Activated T-helper 2 cell treated with anti-CD3 and anti-CD28 coated beads, Interferon-gamma antibody, Interleukin-2, Interleukin-4, amounts not matched to agents 10 μg/mL and 5 μg/mL and 100 μg/mL, durations not matched to agents 14 hours and 24 hours and 36 hours (primary cell): ENCODE results near the gene CDKN1C. TPM values are rescaled to one million over a fixed set of nuclear protein-coding genes. Genes with fewer than 3 reads are reported as not detected.

Experiments
- DNase-seq: peaks from one replicate; pipeline ENCODE4 v3.0.0; 2021; ENCODE audit warnings: low spot score
- H3K27ac Mint-ChIP-seq: one replicate; pipeline ENCODE4 v1.8.0; 2021; ENCODE audit warnings: mixed read lengths
- H3K27me3 Mint-ChIP-seq: one replicate; pipeline ENCODE4 v1.8.0; 2021; ENCODE audit warnings: low read depth, mixed read lengths
- H3K36me3 Mint-ChIP-seq: one replicate; pipeline ENCODE4 v1.8.0; 2021; ENCODE audit warnings: low read depth, mixed read lengths
- H3K4me1 Mint-ChIP-seq: one replicate; pipeline ENCODE4 v1.8.0; 2021; ENCODE audit warnings: low read depth, mixed read lengths
- H3K4me3 Mint-ChIP-seq: one replicate; pipeline ENCODE4 v1.8.0; 2021; ENCODE audit warnings: low read depth, mild to moderate bottlenecking, moderate library complexity, mixed read lengths
- H3K9me3 Mint-ChIP-seq: one replicate; pipeline ENCODE4 v1.8.0; 2021; ENCODE audit warnings: mixed read lengths
- intact Hi-C: fragments of 100-400 bp; cut with micrococcal nuclease; formaldehyde crosslinking; loops from one replicate; pipeline ENCODE4 v1.15.1; 2023
- total RNA-seq: library from RNA; stranded (reverse); gene quantifications from 2 replicates; pipeline ENCODE4 v1.2.3, GENCODE V29; 2022

The CDKN1C gene
- total RNA-seq = 1.7 TPM in 2 replicates

- Mint-ChIP-seq H3K9me3 (no peaks in the 10 kb centered on the region), H3K27me3 (peaks cover 33% of the 10 kb centered on the region), H3K4me3 (peak within 1 kb of the TSS; percentile 84), H3K4me1 (peaks cover 4% of the 10 kb centered on the region), H3K36me3 (no peaks in the 10 kb centered on the region), H3K27ac (no peak within 1 kb of the TSS)
- peak; percentile 77 for DNase-seq
- intact Hi-C loops = loop anchor here (2.0 to 5.0 kb wide), 3 partner anchors 17 to 458 kb away; a partner anchor contains a TSS
Observed at GRCh38 chr11:2885678-2886081, at the start of gene CDKN1C. Gene CDKN1C (minus strand): TSS chr11:2885775. CDS start chr11:2885456, 319 bp downstream.

GRCh38 chr11:2934611-2935239, 49.1 kb upstream of the CDKN1C start:
- Mint-ChIP-seq H3K4me3 (no peak overlapping the region), H3K9me3 (peaks cover 24% of the 10 kb centered on the region), H3K36me3 (peaks cover 28% of the 10 kb centered on the region), H3K27me3 (no peaks in the 10 kb centered on the region), H3K4me1 (peaks cover 14% of the 10 kb centered on the region), H3K27ac (no peak overlapping the region)
- no peak for DNase-seq
- intact Hi-C loops = loop anchor here (5.0 kb wide), 1 partner anchor 42 kb away; no protein-coding TSS in a partner anchor

GRCh38 chr11:2934021-2934550, 48.5 kb upstream of the CDKN1C start:
- intact Hi-C loops = loop anchor here (5.0 kb wide), 1 partner anchor 42 kb away; no protein-coding TSS in a partner anchor

GRCh38 chr11:2933375-2934020, 47.9 kb upstream of the CDKN1C start:
- intact Hi-C loops = loop anchor here (5.0 kb wide), 1 partner anchor 41 kb away; no protein-coding TSS in a partner anchor
- peaks cover 16% of the 10 kb centered on the region for H3K4me1 Mint-ChIP-seq
- no peak overlapping the region for H3K4me3 Mint-ChIP-seq
- H3K36me3 Mint-ChIP-seq = peaks cover 18% of the 10 kb centered on the region
- DNase-seq = peak; percentile 54
- H3K9me3 Mint-ChIP-seq = peaks cover 13% of the 10 kb centered on the region
- peaks cover 3% of the 10 kb centered on the region for H3K27me3 Mint-ChIP-seq
- H3K27ac Mint-ChIP-seq = peak overlapping the region; percentile 38

More at GRCh38 chr11:2934021-2934550, 48.5 kb upstream of the CDKN1C start:
- no peak for DNase-seq
- peaks cover under 1% of the 10 kb centered on the region for H3K27me3 Mint-ChIP-seq
- no peak overlapping the region for H3K27ac Mint-ChIP-seq
- peaks cover 15% of the 10 kb centered on the region for H3K4me1 Mint-ChIP-seq
- peaks cover 19% of the 10 kb centered on the region for H3K9me3 Mint-ChIP-seq
- no peak overlapping the region for H3K4me3 Mint-ChIP-seq
- H3K36me3 Mint-ChIP-seq = peaks cover 22% of the 10 kb centered on the region

GRCh38 chr11:2932850-2933251, 47.3 kb upstream of the CDKN1C start:
- H3K36me3 Mint-ChIP-seq = peaks cover 15% of the 10 kb centered on the region
- peak overlapping the region; percentile 38 for H3K27ac Mint-ChIP-seq
- peaks cover 21% of the 10 kb centered on the region for H3K4me1 Mint-ChIP-seq
- H3K27me3 Mint-ChIP-seq = peaks cover 8% of the 10 kb centered on the region
- no peak for DNase-seq
- H3K9me3 Mint-ChIP-seq = peaks cover 7% of the 10 kb centered on the region
- H3K4me3 Mint-ChIP-seq = no peak overlapping the region
- intact Hi-C loops = loop anchor here (5.0 kb wide), 1 partner anchor 41 kb away; no protein-coding TSS in a partner anchor

- no peaks in the 10 kb centered on the region for H3K9me3 Mint-ChIP-seq
- no peak overlapping the region for H3K27ac Mint-ChIP-seq
- H3K36me3 Mint-ChIP-seq = peaks cover 7% of the 10 kb centered on the region
- no peak for DNase-seq
- H3K4me3 Mint-ChIP-seq = no peak overlapping the region
- peaks cover 15% of the 10 kb centered on the region for H3K27me3 Mint-ChIP-seq
- intact Hi-C loops = loop anchor here (2.0 to 5.0 kb wide), 2 partner anchors 40 to 61 kb away; partner anchors contain the start of gene NAP1L4
- H3K4me1 Mint-ChIP-seq = peaks cover 24% of the 10 kb centered on the region
Observed at GRCh38 chr11:2931771-2932738, 46.5 kb upstream of the CDKN1C start.

DNA sequence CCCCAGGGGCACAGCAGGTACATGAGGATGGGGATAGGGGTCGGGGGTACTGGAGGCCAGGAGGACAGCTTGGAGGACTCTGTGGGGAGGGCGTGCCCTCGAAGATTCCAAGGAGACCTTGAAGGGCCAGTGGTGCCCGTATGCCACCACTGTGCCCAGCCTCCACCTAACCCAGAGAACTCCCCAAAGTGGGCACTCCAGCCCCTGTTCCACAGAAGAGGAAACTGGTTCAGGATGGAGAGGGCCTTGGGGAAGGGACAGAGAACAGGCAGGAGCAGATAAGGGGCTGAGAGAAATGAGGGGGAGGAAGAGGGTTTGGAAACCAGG, 45.8 kb upstream of the CDKN1C start:
- no peak for DNase-seq
- peaks cover 6% of the 10 kb centered on the region for H3K36me3 Mint-ChIP-seq

DNA sequence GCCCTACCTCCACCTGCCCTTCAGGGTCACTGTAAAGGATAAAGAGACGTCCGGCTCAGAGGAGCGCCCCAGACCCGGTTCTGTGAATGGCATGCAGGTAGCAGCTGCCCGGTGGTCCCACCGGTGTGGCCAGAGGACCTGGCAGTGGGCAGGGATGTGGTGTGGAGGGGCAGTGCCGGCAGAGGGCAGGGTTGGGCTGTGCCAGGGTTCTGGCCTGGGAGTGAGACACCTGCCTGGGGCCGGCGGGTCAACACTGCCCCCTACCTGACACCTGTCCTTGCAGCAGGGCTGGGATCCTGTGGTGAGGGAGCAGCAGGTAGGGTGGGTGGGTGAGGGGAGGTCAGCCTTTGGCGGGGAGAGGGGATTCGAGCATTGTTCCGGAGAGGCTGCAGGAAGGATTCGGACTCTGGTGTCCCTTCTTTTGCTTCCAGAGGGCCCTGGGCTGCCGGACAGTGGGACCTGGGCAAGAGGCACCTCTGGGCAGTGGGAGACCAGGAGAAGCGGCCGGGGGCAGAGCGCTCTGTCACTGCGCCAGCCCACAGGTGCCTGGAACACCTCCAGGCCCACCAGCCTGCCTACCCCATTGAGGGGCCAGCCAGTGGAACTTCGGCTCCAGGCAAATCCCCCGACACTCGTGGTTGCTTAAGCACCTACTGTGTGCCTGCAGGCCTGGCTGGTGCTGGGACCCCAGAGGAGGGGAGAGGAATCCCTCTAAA, 45.3 kb upstream of the CDKN1C start:
- peak overlapping the region; percentile 92 for H3K27ac Mint-ChIP-seq
- H3K36me3 Mint-ChIP-seq = peaks cover 6% of the 10 kb centered on the region
- peaks cover 24% of the 10 kb centered on the region for H3K4me1 Mint-ChIP-seq
- no peaks in the 10 kb centered on the region for H3K9me3 Mint-ChIP-seq
- peaks cover 15% of the 10 kb centered on the region for H3K27me3 Mint-ChIP-seq
- H3K4me3 Mint-ChIP-seq = peak overlapping the region; percentile 82
- DNase-seq = no peak
- intact Hi-C loops = loop anchor here (1.0 to 5.0 kb wide), 3 partner anchors 29 to 62 kb away; partner anchors contain the start of gene NAP1L4

More for the DNA sequence above, 45.8 kb upstream of the CDKN1C start:
- Mint-ChIP-seq H3K4me3 (no peak overlapping the region), H3K9me3 (no peaks in the 10 kb centered on the region), H3K27me3 (peaks cover 15% of the 10 kb centered on the region), H3K4me1 (peaks cover 24% of the 10 kb centered on the region), H3K27ac (peak overlapping the region; percentile 42)
- intact Hi-C loops = loop anchor here (2.0 to 5.0 kb wide), 2 partner anchors 39 to 61 kb away; partner anchors contain the start of gene NAP1L4

GRCh38 chr11:2929950-2930703, 44.6 kb upstream of the CDKN1C start:
- Mint-ChIP-seq H3K36me3 (peaks cover 6% of the 10 kb centered on the region), H3K27me3 (peaks cover 15% of the 10 kb centered on the region), H3K4me1 (peaks cover 24% of the 10 kb centered on the region), H3K9me3 (no peaks in the 10 kb centered on the region), H3K4me3 (peak overlapping the region; percentile 82), H3K27ac (peak overlapping the region; percentile 92)
- DNase-seq = no peak
- intact Hi-C loops = loop anchor here (1.0 to 5.0 kb wide), 3 partner anchors 28 to 63 kb away; partner anchors contain the start of gene NAP1L4

DNA sequence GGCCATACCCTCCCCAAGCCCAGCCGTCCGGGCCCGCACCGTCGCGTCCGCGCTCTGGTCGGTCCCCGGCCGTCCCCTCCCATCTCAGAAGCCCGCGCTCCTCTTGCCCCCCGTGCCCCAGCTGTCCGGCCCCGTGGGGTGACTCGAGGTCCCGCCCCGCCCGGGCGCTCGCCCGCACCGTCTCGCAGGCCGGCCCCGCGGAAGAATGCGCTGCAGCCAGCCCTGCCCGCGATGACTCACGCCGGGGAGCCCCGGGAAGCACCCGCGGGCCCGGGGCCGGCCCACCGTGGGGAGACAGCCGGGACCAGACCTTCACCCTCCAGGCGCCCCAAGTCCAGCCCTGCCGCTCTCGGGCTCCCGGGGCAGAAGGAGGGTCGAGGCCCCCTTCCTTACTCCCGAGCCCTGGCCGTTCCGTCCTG, 44.0 kb upstream of the CDKN1C start:
- peak; percentile 49 for DNase-seq
- peaks cover 15% of the 10 kb centered on the region for H3K27me3 Mint-ChIP-seq
- intact Hi-C loops = no loop called here
- peak overlapping the region; percentile 82 for H3K4me3 Mint-ChIP-seq
- H3K4me1 Mint-ChIP-seq = peaks cover 24% of the 10 kb centered on the region
- no peaks in the 10 kb centered on the region for H3K9me3 Mint-ChIP-seq
- H3K27ac Mint-ChIP-seq = peak overlapping the region; percentile 92
- H3K36me3 Mint-ChIP-seq = peaks cover 6% of the 10 kb centered on the region
